HL-60 (cell line): Measurements from ENCODE around the gene TBC1D22A.

Source experiments
- DNase-seq, 2 experiments: peaks; one replicate each; pipeline ENCODE4 v3.0.0-alpha.2; 2010 to 2020; ENCODE audit warnings: low read depth in 1 of 2, low spot score in 1 of 2
- H3K27ac ChIP-seq: fragments of 250-450 bp; sonication (Bioruptor Pico); replicated peaks from 2 replicates; pipeline ENCODE4 v1.5.1; 2020; ENCODE audit warnings: mild to moderate bottlenecking, moderate library complexity
- H3K27me3 ChIP-seq: fragments of 250-450 bp; sonication (Bioruptor Pico); 2 replicates; pipeline ENCODE4 v1.5.1; 2021; ENCODE audit warnings: mild to moderate bottlenecking, moderate library complexity; ENCODE audit not compliant: insufficient read depth, poor library complexity, severe bottlenecking
- H3K4me3 ChIP-seq: replicated peaks from 2 replicates; pipeline ENCODE4 v1.5.1; 2011; ENCODE audit warnings: mild to moderate bottlenecking, control low read depth, low read length; ENCODE audit not compliant: insufficient read depth
- CTCF ChIP-seq: IDR thresholded peaks from one replicate; pipeline ENCODE4 v1.5.1; 2011; ENCODE audit warnings: low read length, control low read depth, inconsistent platforms; ENCODE audit not compliant: insufficient read depth
- GABPA ChIP-seq: IDR thresholded peaks from 2 replicates; pipeline ENCODE4 v1.6.1; 2012; ENCODE audit warnings: low read depth
- POLR2AphosphoS5 ChIP-seq: IDR thresholded peaks from 2 replicates; pipeline ENCODE4 v1.6.1; 2012; ENCODE audit warnings: low read depth
- REST ChIP-seq: IDR thresholded peaks from 2 replicates; pipeline ENCODE4 v1.6.1; 2012; ENCODE audit warnings: low read depth; ENCODE audit not compliant: insufficient replicate concordance
- SPI1 ChIP-seq: IDR thresholded peaks from 2 replicates; pipeline ENCODE4 v1.6.1; 2012; ENCODE audit warnings: low read depth, mild to moderate bottlenecking, borderline replicate concordance

TBC1D22A gene

GRCh38 chr22:46892866-46893265 is 130.4 kb downstream of the TBC1D22A start:
- no peak overlapping the region for H3K27ac ChIP-seq
- TF ChIP-seq POLR2AphosphoS5 = no peak
- no peak for TF ChIP-seq CTCF
- no peak for TF ChIP-seq GABPA
- TF ChIP-seq SPI1 = no peak
- no peak for TF ChIP-seq REST

GRCh38 chr22:46893281-46894020 is 131.0 kb downstream of the TBC1D22A start:
- DNase-seq = no peak
- Histone ChIP-seq H3K27me3 (no peaks in the 10 kb centered on the region), H3K4me3 (no peak overlapping the region), H3K27ac (no peak overlapping the region)
- no peak for TF ChIP-seq CTCF

More at GRCh38 chr22:46892866-46893265, 130.4 kb downstream of the TBC1D22A start:
- no peak for DNase-seq
- Histone ChIP-seq H3K4me3 (no peak overlapping the region), H3K27me3 (no peaks in the 10 kb centered on the region)

- no peak for DNase-seq
- H3K4me3 ChIP-seq = no peak overlapping the region
- H3K27ac ChIP-seq = no peak overlapping the region
These were observed 131.7 kb downstream of the TBC1D22A start for GRCh38 chr22:46894081-46894671.

More at GRCh38 chr22:46894081-46894671, 131.7 kb downstream of the TBC1D22A start:
- TF ChIP-seq CTCF (no peak), SPI1 (no peak), GABPA (no peak), POLR2AphosphoS5 (no peak), REST (no peak)
- H3K27me3 ChIP-seq = no peaks in the 10 kb centered on the region
